Measurements from ENCODE around the gene FOLR1. TPM values are rescaled to one million over a fixed set of nuclear protein-coding genes. Genes with fewer than 3 reads are reported as not detected.

FOLR1 gene
- total and polyA plus RNA-seq, 9 of the 15 experiments (the other 6 are each of a cell fraction or from before 2014, with no cell fraction given), result 0.22 to 2.3 (median 1.0) TPM

GRCh38 chr11:72233773-72234513 lies 42.0 kb downstream of the FOLR1 start (continued):
- TF ChIP-seq, protein P1, sequence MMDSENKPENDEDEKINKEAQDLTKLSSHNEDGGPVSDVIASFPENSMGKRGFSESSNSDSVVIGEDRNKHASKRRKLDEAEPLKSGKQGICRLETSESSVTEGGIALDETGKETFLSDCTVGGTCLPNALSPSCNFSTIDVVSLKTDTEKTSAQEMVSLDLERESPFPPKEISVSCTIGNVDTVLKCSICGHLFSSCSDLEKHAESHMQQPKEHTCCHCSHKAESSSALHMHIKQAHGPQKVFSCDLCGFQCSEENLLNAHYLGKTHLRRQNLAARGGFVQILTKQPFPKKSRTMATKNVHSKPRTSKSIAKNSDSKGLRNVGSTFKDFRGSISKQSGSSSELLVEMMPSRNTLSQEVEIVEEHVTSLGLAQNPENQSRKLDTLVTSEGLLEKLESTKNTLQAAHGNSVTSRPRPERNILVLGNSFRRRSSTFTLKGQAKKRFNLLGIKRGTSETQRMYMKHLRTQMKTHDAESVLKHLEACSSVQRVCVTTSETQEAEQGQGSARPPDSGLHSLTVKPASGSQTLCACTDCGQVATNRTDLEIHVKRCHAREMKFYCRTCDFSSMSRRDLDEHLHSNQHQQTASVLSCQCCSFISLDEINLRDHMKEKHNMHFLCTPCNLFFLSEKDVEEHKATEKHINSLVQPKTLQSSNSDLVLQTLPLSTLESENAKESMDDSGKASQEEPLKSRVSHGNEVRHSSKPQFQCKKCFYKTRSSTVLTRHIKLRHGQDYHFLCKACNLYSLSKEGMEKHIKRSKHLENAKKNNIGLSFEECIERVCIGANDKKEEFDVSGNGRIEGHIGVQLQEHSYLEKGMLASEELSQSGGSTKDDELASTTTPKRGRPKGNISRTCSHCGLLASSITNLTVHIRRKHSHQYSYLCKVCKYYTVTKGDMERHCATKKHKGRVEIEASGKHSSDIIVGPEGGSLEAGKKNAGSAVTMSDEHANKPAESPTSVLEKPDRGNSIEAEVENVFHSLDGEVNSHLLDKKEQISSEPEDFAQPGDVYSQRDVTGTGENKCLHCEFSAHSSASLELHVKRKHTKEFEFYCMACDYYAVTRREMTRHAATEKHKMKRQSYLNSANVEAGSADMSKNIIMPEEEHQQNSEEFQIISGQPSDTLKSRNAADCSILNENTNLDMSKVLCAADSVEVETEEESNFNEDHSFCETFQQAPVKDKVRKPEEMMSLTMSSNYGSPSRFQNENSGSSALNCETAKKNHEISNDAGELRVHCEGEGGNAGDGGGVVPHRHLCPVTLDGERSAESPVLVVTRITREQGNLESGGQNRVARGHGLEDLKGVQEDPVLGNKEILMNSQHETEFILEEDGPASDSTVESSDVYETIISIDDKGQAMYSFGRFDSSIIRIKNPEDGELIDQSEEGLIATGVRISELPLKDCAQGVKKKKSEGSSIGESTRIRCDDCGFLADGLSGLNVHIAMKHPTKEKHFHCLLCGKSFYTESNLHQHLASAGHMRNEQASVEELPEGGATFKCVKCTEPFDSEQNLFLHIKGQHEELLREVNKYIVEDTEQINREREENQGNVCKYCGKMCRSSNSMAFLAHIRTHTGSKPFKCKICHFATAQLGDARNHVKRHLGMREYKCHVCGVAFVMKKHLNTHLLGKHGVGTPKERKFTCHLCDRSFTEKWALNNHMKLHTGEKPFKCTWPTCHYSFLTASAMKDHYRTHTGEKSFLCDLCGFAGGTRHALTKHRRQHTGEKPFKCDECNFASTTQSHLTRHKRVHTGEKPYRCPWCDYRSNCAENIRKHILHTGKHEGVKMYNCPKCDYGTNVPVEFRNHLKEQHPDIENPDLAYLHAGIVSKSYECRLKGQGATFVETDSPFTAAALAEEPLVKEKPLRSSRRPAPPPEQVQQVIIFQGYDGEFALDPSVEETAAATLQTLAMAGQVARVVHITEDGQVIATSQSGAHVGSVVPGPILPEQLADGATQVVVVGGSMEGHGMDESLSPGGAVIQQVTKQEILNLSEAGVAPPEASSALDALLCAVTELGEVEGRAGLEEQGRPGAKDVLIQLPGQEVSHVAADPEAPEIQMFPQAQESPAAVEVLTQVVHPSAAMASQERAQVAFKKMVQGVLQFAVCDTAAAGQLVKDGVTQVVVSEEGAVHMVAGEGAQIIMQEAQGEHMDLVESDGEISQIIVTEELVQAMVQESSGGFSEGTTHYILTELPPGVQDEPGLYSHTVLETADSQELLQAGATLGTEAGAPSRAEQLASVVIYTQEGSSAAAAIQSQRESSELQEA (IDR thresholded peaks at IDR 0.05; ENCODE audit: low read depth), result no peak
- TF ChIP-seq ARHGAP35 (IDR thresholded peaks at IDR 0.05; ENCODE audit: partially characterized antibody) (no peak), CTBP1 (IDR thresholded peaks at IDR 0.05; ENCODE audit: borderline replicate concordance) (no peak), PTBP1 (IDR thresholded peaks at IDR 0.05; ENCODE audit: low read depth, low read length) (no peak), GTF2E2 (tag; IDR thresholded peaks at IDR 0.05) (no peak), CEBPZ (IDR thresholded peaks at IDR 0.05; ENCODE audit: borderline replicate concordance, low read depth, low read length) (no peak)

Measured in K562 (cell line).